ENCODE data around the gene CDO1.

The CDO1 gene

GRCh38 chr5:115795700-115796099, 20.8 kb downstream of the CDO1 start:
- in situ Hi-C loops (cut with HindIII; ENCODE audit: low sequenced_read_pairs) = no loop called here

DNA sequence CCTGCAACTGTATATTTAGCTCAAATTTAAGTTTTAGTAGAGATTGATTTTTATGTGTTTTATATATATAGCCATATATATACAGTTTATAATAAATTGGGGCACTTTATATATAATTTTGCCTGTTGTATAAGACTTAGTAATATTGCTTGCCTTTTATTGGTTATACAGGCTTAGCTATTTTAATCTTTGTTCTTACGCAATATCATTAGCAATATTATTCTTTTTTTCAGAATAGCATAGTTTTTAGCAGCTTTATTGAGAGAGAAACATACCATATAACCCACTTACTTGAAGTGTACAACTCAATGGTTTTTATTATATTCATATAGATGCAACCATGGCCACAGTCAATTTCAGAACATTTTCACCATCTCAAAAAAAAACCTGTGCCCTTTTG, 28.0 kb downstream of the CDO1 start:
- in situ Hi-C loops (cut with HindIII; ENCODE audit: low sequenced_read_pairs) = no loop called here

DNA sequence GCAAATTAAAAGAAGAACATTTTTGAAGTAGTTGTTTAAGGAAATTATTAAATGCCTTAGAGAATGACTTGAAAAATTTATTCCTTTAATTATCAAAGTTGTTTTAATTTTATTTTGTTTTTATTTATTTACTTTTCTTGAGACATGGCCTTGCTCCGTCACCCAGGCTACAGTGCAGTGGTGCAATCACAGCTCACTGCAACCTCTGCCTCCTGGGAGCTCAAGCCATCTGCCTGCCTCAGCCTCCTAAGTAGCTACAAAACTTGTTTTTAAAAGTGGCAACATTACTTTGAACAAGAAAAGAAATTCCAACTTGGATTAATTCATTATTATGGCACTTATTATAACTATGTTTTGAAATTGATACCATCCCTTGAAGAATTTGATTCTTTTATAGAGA, 29.0 kb downstream of the CDO1 start:
- in situ Hi-C loops (cut with HindIII; ENCODE audit: low sequenced_read_pairs) = no loop called here

- in situ Hi-C loops (cut with HindIII; ENCODE audit: low sequenced_read_pairs) = no loop called here
Measured at GRCh38 chr5:115785381-115786065, 30.9 kb downstream of the CDO1 start.

DNA sequence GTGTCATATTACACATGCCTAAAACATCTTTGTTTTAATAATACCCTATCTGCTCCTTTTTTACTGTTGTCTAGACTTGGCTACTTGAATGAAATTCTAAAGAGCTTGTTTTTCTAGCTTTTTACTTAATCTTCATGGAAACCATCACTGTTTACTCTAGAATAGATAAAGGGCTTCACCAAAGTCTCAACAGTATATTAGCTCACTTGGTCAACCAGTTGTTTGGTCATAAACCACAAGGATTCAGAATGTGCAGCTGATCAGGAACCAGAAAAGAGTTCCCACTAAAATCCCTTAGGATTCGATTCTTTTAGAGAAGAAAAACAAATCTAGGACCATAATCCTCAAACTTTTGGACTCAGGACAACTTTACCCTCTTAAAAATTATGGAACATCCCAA, 38.0 kb downstream of the CDO1 start:
- in situ Hi-C loops (cut with HindIII; ENCODE audit: low sequenced_read_pairs) = no loop called here

DNA sequence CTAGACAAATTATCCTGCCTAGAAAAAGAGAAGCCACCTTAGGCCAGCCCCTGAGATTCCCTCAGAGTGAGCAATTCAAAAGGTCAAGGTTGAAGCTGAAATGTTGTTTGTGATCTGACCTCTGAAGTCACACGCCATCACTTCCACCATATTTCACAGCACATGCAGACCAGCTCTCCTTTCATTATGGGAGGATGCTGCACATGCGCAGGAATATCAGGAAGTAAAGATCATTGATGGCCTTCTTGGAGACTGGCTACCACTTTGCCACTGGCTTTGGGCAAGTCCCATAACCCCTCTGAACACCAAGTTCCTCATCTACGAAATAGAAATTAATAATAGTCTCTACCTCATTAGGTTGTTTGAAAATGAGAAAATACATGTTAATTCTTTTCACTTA, 39.5 kb downstream of the CDO1 start:
- in situ Hi-C loops (cut with HindIII; ENCODE audit: low sequenced_read_pairs) = no loop called here

- in situ Hi-C loops (cut with HindIII; ENCODE audit: low sequenced_read_pairs) = no loop called here
Measured at GRCh38 chr5:115775999-115776398, 40.5 kb downstream of the CDO1 start.

DNA sequence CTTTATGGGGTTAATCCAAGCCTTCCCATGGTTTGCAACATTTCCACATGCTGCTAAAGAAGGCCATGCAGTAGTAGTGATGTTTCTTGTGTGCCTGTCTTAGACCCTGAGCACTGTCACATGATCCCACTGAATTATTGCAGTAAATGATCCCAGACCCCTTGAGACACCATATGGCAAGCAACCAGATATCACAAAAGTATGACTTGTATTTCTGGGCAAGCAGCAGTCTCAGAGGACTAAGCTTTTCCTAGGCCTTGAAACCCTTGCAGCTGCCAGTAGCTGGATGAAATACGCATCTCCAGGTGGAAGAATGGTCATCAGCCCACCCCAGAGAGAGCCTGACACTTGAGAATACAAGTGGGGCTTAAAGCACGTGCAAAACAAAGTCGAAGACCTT, 41.8 kb downstream of the CDO1 start:
- in situ Hi-C loops (cut with HindIII; ENCODE audit: low sequenced_read_pairs) = no loop called here

GRCh38 chr5:115772731-115773475, 43.6 kb downstream of the CDO1 start:
- in situ Hi-C loops (cut with HindIII; ENCODE audit: low sequenced_read_pairs) = no loop called here

DNA sequence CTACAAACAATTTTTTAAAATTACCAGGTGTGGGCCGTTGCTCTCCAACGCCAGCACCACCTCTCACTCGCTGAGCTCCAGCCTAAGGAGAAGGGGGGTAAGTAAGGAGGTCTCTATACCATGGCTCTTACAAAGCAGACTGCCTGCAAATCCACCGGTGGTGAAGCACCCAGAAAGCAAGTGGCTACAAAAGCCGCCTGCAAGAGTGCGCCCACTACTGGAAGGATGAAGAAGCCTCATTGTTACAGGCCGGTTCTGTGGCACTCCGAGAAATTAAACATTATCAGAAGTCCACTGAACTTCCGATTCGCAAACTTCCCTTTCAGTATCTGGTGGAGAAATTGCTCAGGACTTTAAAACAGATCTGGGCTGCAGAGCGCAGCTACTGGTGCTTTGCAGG, 46.0 kb downstream of the CDO1 start:
- in situ Hi-C loops (cut with HindIII; ENCODE audit: low sequenced_read_pairs) = no loop called here

GRCh38 chr5:115767424-115767823, 49.0 kb downstream of the CDO1 start:
- in situ Hi-C loops (cut with HindIII; ENCODE audit: low sequenced_read_pairs) = no loop called here

DNA sequence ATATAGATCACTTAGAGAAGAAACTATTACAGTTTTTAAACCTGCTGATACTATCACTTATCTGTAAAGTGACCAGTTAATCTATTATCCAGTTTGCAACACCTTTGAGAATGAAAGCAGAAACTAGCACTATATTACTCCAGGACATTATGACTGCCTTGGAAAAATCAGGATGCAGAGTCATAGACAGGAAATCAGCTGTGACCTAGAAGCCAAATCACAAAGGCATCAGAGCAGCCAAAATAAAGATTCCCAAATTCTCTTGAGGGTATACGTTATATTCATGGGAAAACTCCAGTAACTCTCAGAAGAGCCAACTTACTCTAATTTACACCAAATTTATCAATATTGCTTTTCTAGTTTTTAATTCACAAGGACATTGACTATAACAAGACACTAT, 49.9 kb downstream of the CDO1 start:
- in situ Hi-C loops (cut with HindIII; ENCODE audit: low sequenced_read_pairs) = no loop called here

DNA sequence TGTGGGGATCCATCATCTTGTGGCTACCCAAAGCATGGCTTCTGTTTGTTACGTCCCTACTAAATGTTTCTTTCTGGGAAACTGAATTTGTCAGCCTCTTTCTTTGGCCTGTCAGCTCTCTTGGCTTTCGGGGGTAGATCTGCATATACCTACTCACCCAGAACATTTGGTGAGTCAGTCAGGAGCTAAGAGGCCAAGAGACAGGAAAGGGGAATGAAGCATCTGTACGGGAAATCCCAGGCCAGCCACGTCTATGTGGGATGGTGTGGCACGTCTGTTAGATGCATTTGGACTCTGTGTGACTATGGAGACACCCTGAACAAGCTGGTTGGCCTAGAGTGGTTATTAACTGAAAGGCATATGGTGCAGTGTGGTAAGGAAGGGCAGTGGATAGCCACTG, 58.1 kb downstream of the CDO1 start:
- in situ Hi-C loops (cut with HindIII; ENCODE audit: low sequenced_read_pairs) = no loop called here

GRCh38 chr5:115755675-115756074, 60.8 kb downstream of the CDO1 start:
- in situ Hi-C loops (cut with HindIII; ENCODE audit: low sequenced_read_pairs) = no loop called here
